NCI-H2196 (cell line): ENCODE measurements around the gene SLC25A47.
"Not testable (repeated sequence)": the region's sequence is repeated elsewhere in the genome, so short reads cannot be mapped to it uniquely, and the experiment has no call there.

Experiments used
- DNase-seq: peaks from one replicate; lab custom pipeline; 2025; ENCODE audit not compliant: unreplicated experiment; lab: John Stamatoyannopoulos, UW

Gene SLC25A47

GRCh38 chr14:100304825-100305323 is 18.3 kb upstream of the SLC25A47 start:
- peak; percentile 20 for DNase-seq

- DNase-seq, result no peak
These were observed 17.6 kb upstream of the SLC25A47 start for GRCh38 chr14:100305324-100306100.

GRCh38 chr14:100306101-100306997 is 16.8 kb upstream of the SLC25A47 start, which contains the start of gene SLC25A29:
Gene SLC25A29 (minus strand): TSS chr14:100306444. CDS start chr14:100306232, 212 bp downstream.
- peak; percentile 84 for DNase-seq

GRCh38 chr14:100306998-100307765 is 16.0 kb upstream of the SLC25A47 start:
- no peak for DNase-seq

GRCh38 chr14:100307766-100308426 is 15.2 kb upstream of the SLC25A47 start:
- DNase-seq, result no peak

GRCh38 chr14:100308427-100308792 is 14.7 kb upstream of the SLC25A47 start:
- not testable (repeated sequence) for DNase-seq

- no peak for DNase-seq
These were observed 14.0 kb upstream of the SLC25A47 start for GRCh38 chr14:100309028-100309737.

- not testable (repeated sequence) for DNase-seq
These were observed 10.8 kb upstream of the SLC25A47 start for GRCh38 chr14:100312110-100312876.

- DNase-seq, result no peak
These were observed 10.2 kb upstream of the SLC25A47 start for GRCh38 chr14:100312877-100313400.

GRCh38 chr14:100313464-100314230 is 9.5 kb upstream of the SLC25A47 start:
- no peak for DNase-seq

GRCh38 chr14:100314724-100315123 is 8.4 kb upstream of the SLC25A47 start:
- DNase-seq, result no peak

GRCh38 chr14:100317389-100317788 is 5.8 kb upstream of the SLC25A47 start:
- no peak for DNase-seq

- no peak for DNase-seq
These were observed 5.0 kb upstream of the SLC25A47 start for GRCh38 chr14:100317912-100318808.

- DNase-seq, result no peak
These were observed 2.8 kb upstream of the SLC25A47 start for GRCh38 chr14:100320157-100320856.

GRCh38 chr14:100321473-100322137 is 1.5 kb upstream of the SLC25A47 start:
- DNase-seq, result no peak
